GM23248 (cell line): ENCODE measurements around the gene GFOD1.

ENCODE experiments used
- EZH2 ChIP-seq: fragments of 200-600 bp; sonication (generic); IDR thresholded peaks from 2 replicates; pipeline ENCODE4 v1.6.1; 2018; ENCODE audit warnings: antibody characterized with exemption, mild to moderate bottlenecking; ENCODE audit not compliant: insufficient read depth, poor library complexity, severe bottlenecking
- EZH2phosphoT487 ChIP-seq: fragments of 200-600 bp; sonication (generic); IDR thresholded peaks from 2 replicates; pipeline ENCODE4 v1.6.1; 2018; ENCODE audit warnings: antibody characterized with exemption, moderate library complexity, mild to moderate bottlenecking, low read depth; ENCODE audit not compliant: insufficient read depth

GRCh38 chr6:13478525-13478966, 8.9 kb downstream of the GFOD1 start:
- TF ChIP-seq EZH2: no peak
- no peak for TF ChIP-seq EZH2phosphoT487
